B cell (primary cell): Measurements from ENCODE around the gene VPS51.

Experiments used
- CTCF ChIP-seq: fragments of 200-600 bp; IDR thresholded peaks from one replicate; pipeline ENCODE4 v1.8.0; 2022; ENCODE audit warnings: antibody characterized with exemption, mild to moderate bottlenecking
- EZH2 ChIP-seq: IDR thresholded peaks from 2 replicates; pipeline ENCODE4 v1.6.1; 2012; ENCODE audit warnings: borderline replicate concordance, low read depth, mild to moderate bottlenecking, moderate library complexity, low read length; ENCODE audit not compliant: insufficient read depth, poor library complexity, severe bottlenecking

GRCh38 chr11:65087216-65087615 is 8.8 kb upstream of the VPS51 start:
- TF ChIP-seq CTCF (no peak), EZH2 (no peak)
